Memory B cell (primary cell): ENCODE data around the gene VAPB.

Experiments
- ATAC-seq: fragments of 150-1000 bp; cut with Tn5 transposase; 2 replicates; pipeline ENCODE4 v1.10.0; 2021; ENCODE audit warnings: low read depth, mild to moderate bottlenecking, moderate library complexity
- DNase-seq, 2 donors: peaks; one replicate each; pipeline ENCODE4 v3.0.0; 2022; ENCODE audit warnings: low spot score in 2 of 2
- H3K27ac Mint-ChIP-seq: one replicate; pipeline ENCODE4 v1.8.0; 2022; ENCODE audit warnings: mild to moderate bottlenecking, moderate library complexity, mixed read lengths
- H3K27me3 Mint-ChIP-seq: one replicate; pipeline ENCODE4 v1.8.0; 2022; ENCODE audit warnings: mixed read lengths
- H3K36me3 Mint-ChIP-seq: one replicate; pipeline ENCODE4 v1.8.0; 2022; ENCODE audit warnings: mild to moderate bottlenecking, mixed read lengths
- H3K4me1 Mint-ChIP-seq: one replicate; pipeline ENCODE4 v1.8.0; 2022; ENCODE audit warnings: mixed read lengths
- H3K4me3 Mint-ChIP-seq: one replicate; pipeline ENCODE4 v1.8.0; 2022; ENCODE audit warnings: mild to moderate bottlenecking, moderate library complexity, mixed read lengths
- H3K9me3 Mint-ChIP-seq: one replicate; pipeline ENCODE4 v1.8.0; 2022; ENCODE audit warnings: mixed read lengths

Gene VAPB

GRCh38 chr20:58473453-58474425 is 84.7 kb downstream of the VAPB start:
- Mint-ChIP-seq H3K36me3 (peaks cover 12% of the 10 kb centered on the region), H3K27me3 (peaks cover 4% of the 10 kb centered on the region), H3K4me1 (no peaks in the 10 kb centered on the region), H3K9me3 (peaks cover 13% of the 10 kb centered on the region), H3K27ac (no peak overlapping the region), H3K4me3 (no peak overlapping the region)
- DNase-seq (no peak), ATAC-seq (no peak)

- H3K36me3 Mint-ChIP-seq, result peaks cover 12% of the 10 kb centered on the region
- DNase-seq (no peak), ATAC-seq (no peak)
- no peak overlapping the region for H3K4me3 Mint-ChIP-seq
- H3K4me1 Mint-ChIP-seq, result no peaks in the 10 kb centered on the region
- H3K27me3 Mint-ChIP-seq, result peaks cover 6% of the 10 kb centered on the region
- H3K9me3 Mint-ChIP-seq, result peaks cover 14% of the 10 kb centered on the region
- no peak overlapping the region for H3K27ac Mint-ChIP-seq
These were observed 86.4 kb downstream of the VAPB start for GRCh38 chr20:58475466-58475865.

DNA sequence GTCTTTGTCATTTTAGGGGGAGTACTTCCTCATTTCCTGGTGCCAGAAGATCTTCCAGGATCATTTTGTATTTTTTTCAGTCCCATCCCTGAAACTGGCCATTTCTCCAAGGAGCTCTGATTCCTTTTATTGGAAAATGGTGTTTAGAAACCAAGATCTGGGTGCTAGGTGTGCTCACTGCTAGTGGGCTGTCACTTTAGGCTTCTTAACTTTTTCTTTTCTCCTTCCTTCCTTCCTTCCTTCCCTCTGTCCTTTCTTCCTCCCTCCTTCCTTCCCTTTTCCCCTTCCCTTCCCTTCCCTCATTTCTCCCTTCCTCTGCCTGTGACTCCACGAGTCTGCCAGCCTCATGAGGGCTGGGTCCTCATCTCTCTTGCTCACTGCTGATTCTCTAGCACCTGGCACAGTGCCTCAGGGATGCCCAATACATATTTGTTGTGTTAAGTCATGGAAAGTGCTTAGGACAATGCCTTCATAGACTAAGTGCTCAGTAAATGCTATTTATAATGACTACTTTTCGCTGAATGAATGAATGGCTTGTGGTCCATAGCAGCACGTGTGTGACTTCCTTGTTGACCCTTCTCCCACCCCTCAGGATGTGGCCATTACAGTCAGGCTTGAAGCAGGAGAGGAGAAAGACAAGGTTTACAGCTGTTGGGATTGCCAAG is 89.2 kb downstream of the VAPB start:
- no peak for ATAC-seq
- Mint-ChIP-seq H3K27me3 (peaks cover 10% of the 10 kb centered on the region), H3K4me1 (no peaks in the 10 kb centered on the region), H3K36me3 (peaks cover 15% of the 10 kb centered on the region), H3K4me3 (no peak overlapping the region), H3K27ac (no peak overlapping the region), H3K9me3 (peaks cover 17% of the 10 kb centered on the region)
- no peak for DNase-seq

DNA sequence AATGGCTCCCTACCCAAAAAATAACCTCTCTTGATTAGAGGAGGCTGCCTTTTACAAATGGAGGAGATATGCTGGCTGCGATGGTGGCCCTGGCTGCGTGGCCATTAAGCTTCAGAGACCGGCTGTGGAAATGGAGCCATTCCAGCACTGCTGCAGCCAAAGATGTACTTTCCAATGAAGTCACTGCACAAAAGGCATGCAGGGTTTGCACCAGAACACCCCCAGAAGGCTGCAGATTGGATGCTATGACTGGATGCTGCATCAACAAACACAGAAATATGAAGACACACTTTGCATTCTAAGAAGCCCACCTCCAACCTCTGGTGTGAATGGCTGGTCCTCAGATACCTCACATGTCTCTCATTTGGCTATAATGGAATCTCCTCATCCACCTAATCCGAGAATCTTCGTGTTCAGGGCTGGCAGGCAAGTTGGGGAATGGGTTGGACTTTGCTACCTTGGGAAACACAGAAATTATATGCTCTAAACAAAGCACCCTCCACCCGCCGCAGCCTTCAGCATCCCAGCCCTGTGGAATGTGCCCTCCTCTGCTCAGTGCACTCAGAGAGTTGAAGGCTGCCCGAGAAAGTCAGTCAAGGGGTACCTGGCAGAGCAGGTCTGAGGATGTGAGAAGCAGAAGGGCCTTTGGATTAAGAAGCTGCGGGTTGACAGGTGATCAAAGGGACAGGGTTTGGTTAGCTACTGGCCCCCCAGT is 90.9 kb downstream of the VAPB start:
- DNase-seq, result no peak
- no peak overlapping the region for H3K27ac Mint-ChIP-seq
- H3K36me3 Mint-ChIP-seq, result peaks cover 15% of the 10 kb centered on the region
- no peak overlapping the region for H3K4me3 Mint-ChIP-seq
- no peaks in the 10 kb centered on the region for H3K4me1 Mint-ChIP-seq
- peaks cover 10% of the 10 kb centered on the region for H3K27me3 Mint-ChIP-seq
- no peak for ATAC-seq
- peaks cover 17% of the 10 kb centered on the region for H3K9me3 Mint-ChIP-seq

GRCh38 chr20:58480551-58481336 is 91.7 kb downstream of the VAPB start:
- DNase-seq (no peak), ATAC-seq (no peak)
- no peak overlapping the region for H3K4me3 Mint-ChIP-seq
- peaks cover 18% of the 10 kb centered on the region for H3K9me3 Mint-ChIP-seq
- H3K27me3 Mint-ChIP-seq, result peaks cover 10% of the 10 kb centered on the region
- H3K4me1 Mint-ChIP-seq, result no peaks in the 10 kb centered on the region
- H3K36me3 Mint-ChIP-seq, result peaks cover 15% of the 10 kb centered on the region
- no peak overlapping the region for H3K27ac Mint-ChIP-seq

DNA sequence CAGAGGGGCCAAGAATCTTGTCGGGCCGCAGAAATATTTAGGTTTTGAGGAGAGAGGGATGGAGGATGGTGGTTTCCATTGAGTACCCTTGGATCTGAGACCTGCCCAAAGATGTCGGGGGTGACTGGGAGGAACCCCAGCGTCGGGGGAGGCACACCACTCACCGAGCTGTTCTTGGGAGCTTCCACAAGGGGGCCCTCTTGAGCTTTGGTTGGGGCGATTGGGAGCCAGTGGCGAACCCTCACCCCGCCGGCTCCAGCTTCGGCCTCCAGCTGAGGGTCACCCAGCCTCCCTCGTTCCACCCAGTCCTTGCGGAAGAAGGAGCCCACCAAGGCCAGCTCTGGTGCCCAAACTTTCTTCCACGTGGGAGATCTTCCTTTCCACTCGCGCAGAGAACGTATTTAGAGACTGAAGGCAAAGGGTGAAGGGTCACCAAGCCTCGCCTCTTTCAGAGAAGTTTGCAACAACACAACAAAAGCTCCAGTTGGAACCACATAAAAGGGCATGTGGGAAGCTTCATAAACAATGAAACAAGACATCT is 92.5 kb downstream of the VAPB start:
- Mint-ChIP-seq H3K36me3 (peaks cover 18% of the 10 kb centered on the region), H3K4me1 (no peaks in the 10 kb centered on the region), H3K27ac (no peak overlapping the region), H3K4me3 (no peak overlapping the region), H3K27me3 (peaks cover 10% of the 10 kb centered on the region), H3K9me3 (peaks cover 22% of the 10 kb centered on the region)
- no peak for DNase-seq
- ATAC-seq, result no peak

DNA sequence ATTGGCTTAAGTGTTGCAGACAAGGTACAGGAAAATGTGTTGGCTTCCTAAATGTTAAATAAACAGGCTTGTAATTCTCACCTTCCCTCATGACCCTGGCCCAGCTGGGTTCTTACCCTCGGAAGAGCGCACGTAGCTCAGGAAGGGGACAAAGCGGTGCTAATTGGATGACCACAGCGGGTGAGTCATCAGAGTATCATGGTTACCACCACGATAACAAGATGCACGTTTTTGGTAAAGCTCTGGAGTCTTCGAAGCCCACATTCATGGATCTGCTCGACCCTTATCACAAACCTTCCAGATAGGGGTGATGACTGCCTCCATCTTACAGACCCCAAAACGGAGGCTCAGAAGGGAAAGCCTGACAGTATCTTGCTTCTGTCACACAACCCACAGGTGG is 93.4 kb downstream of the VAPB start:
- no peak for DNase-seq
- Mint-ChIP-seq H3K9me3 (peaks cover 17% of the 10 kb centered on the region), H3K4me3 (no peak overlapping the region), H3K4me1 (no peaks in the 10 kb centered on the region), H3K36me3 (peaks cover 15% of the 10 kb centered on the region), H3K27me3 (peaks cover 10% of the 10 kb centered on the region), H3K27ac (no peak overlapping the region)
- ATAC-seq, result no peak

GRCh38 chr20:58483051-58483450 is 94.0 kb downstream of the VAPB start:
- ATAC-seq, result no peak
- Mint-ChIP-seq H3K9me3 (peaks cover 15% of the 10 kb centered on the region), H3K36me3 (peaks cover 13% of the 10 kb centered on the region), H3K27ac (no peak overlapping the region), H3K4me3 (no peak overlapping the region), H3K27me3 (peaks cover 10% of the 10 kb centered on the region), H3K4me1 (no peaks in the 10 kb centered on the region)
- DNase-seq, result no peak

DNA sequence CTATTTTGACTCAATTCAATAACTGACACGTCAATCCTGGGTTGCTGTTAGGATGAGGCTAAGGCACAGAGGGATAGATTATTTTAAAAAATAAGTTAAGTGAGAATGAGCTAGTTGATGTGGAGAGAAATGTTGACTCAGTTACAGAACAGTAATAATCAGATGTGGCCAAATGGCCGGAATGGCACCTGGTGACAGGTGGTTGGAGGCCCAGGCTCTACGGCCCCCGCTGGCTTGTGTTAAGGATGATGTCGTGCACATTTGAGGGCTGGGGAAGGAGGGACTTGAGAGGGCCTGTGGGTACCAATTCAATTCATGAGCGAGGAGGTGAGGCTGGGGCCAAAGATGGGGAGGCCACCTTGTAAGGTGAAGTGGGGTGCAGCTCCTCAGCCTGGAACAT is 94.4 kb downstream of the VAPB start:
- Mint-ChIP-seq H3K36me3 (peaks cover 9% of the 10 kb centered on the region), H3K27ac (no peak overlapping the region), H3K4me3 (no peak overlapping the region), H3K27me3 (peaks cover 9% of the 10 kb centered on the region), H3K9me3 (peaks cover 11% of the 10 kb centered on the region), H3K4me1 (no peaks in the 10 kb centered on the region)
- ATAC-seq (no peak), DNase-seq (no peak)

- H3K36me3 Mint-ChIP-seq, result peaks cover 12% of the 10 kb centered on the region
- H3K4me3 Mint-ChIP-seq, result no peak overlapping the region
- peaks cover 9% of the 10 kb centered on the region for H3K27me3 Mint-ChIP-seq
- H3K4me1 Mint-ChIP-seq, result no peaks in the 10 kb centered on the region
- ATAC-seq (no peak), DNase-seq (no peak)
- H3K27ac Mint-ChIP-seq, result no peak overlapping the region
- H3K9me3 Mint-ChIP-seq, result peaks cover 12% of the 10 kb centered on the region
These were observed 96.4 kb downstream of the VAPB start for GRCh38 chr20:58485393-58485792.

DNA sequence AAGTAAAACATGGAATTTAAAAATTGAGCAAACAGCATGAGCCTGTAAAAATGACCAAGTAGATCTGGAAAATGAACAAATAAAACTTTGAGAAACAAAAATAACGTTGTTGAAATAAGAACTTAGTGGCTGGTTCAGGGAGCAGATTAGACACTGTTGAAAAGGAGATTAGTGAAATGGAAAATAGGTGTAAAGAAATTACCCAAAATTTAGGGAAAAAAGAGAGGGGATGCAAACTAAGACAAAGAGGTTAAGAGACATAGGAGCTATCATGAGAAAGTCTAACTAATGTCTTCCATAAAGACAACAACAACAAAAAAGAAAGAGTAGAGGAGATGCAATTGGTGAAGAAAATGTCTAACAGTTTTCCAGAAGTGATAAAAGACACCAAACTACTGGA is 97.2 kb downstream of the VAPB start:
- H3K27me3 Mint-ChIP-seq, result peaks cover 9% of the 10 kb centered on the region
- H3K4me1 Mint-ChIP-seq, result no peaks in the 10 kb centered on the region
- peaks cover 12% of the 10 kb centered on the region for H3K36me3 Mint-ChIP-seq
- H3K4me3 Mint-ChIP-seq, result no peak overlapping the region
- no peak for DNase-seq
- no peak for ATAC-seq
- H3K9me3 Mint-ChIP-seq, result peaks cover 12% of the 10 kb centered on the region
- H3K27ac Mint-ChIP-seq, result no peak overlapping the region

DNA sequence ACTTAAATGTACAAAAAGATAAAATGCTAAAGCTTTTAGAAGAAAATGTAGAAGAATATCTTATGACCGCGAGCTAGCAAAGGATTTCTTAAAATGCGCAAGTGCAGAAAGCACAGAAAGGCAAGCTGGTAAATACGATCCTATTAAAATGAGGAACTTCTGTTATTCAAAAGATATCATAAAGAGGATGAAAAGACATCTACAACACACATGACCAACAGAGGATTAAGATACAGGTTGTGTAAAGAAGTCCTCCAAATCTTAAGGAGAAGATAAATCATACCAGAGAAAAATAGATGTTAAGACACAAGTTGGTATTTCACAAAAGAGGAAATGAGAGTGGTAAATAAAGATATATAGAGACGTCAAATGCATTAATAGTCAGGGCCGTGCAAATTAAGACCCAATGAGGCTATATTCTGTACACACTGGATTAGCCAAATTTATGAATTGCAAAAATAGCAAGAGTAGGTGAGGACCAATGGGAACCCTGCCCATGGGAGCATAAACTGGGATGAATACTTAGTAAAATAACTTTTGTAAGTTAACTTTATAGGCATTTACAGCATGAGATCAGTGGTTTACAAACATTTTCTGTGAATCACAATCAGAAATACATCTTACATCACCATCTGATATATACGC is 103.2 kb downstream of the VAPB start:
- Mint-ChIP-seq H3K27me3 (peaks cover 7% of the 10 kb centered on the region), H3K36me3 (peaks cover 5% of the 10 kb centered on the region), H3K4me3 (no peak overlapping the region), H3K4me1 (no peaks in the 10 kb centered on the region), H3K27ac (no peak overlapping the region), H3K9me3 (peaks cover 4% of the 10 kb centered on the region)
- ATAC-seq (no peak), DNase-seq (no peak)
